NCI-H2227 (cell line): ENCODE data around the gene CLEC6A.
"Not testable (repeated sequence)": the region's sequence is repeated elsewhere in the genome, so short reads cannot be mapped to it uniquely, and the experiment has no call there.

ENCODE experiments used
- DNase-seq: peaks from one replicate; lab custom pipeline; 2025; ENCODE audit not compliant: unreplicated experiment; lab: John Stamatoyannopoulos, UW

Gene CLEC6A

DNA sequence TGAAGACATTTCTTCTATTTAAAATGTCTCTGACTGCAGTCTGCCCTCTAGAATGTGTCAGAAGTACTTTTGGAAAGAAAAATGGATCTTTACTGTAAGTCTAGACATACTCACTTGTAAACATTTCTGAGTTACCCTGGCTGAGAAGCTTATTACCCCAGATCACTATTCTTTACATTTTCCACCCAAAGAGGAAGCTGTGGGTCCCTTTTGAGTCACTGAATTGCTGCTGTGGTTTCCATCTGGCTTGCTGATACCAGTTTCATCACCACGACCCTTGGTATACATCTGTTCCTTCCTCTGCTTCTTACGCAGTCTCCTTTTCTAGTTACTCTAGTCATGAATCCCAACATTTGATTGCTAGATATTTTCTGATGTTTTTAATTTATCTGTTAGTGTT is 37.3 kb downstream of the CLEC6A start:
- DNase-seq = no peak

DNA sequence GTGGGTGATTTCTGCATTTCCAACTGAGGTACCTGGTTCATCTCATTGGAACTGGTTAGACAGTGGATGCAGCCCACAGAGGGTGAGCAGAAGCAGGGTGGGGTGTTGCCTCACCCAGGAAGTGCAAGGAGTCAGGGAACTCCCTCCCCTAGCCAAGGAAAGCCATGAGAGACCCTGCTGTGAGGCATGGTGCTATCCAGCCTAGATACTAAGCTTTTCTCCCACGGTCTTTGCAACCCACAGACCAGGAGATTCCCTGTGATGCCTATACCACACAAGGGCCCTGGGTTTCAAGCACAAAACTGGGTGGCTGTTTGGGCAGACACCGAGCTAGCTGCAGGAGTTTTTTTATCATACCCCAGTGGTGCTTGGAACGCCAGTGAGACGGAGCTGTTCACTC is 39.9 kb downstream of the CLEC6A start:
- not testable (repeated sequence) for DNase-seq

DNA sequence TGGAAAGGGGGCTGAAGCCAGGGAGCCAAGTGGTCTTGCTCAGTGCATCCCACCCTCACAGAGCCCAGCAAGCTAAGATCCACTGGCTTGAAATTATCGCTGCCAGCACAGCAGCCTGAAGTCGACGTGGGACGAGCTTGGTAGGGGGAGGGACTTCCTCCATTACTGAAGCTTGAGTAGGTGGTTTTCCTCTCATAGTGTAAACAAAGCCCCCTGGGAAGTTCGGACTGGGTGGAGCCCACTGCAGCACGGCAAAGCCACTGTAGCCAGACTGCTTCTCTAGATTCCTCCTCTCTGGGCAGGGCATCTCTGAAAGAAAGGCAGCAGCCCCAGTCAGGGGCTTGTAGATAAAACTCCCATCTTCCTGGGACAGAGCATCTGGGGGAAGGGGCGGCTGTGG is 40.3 kb downstream of the CLEC6A start:
- not testable (repeated sequence) for DNase-seq

DNA sequence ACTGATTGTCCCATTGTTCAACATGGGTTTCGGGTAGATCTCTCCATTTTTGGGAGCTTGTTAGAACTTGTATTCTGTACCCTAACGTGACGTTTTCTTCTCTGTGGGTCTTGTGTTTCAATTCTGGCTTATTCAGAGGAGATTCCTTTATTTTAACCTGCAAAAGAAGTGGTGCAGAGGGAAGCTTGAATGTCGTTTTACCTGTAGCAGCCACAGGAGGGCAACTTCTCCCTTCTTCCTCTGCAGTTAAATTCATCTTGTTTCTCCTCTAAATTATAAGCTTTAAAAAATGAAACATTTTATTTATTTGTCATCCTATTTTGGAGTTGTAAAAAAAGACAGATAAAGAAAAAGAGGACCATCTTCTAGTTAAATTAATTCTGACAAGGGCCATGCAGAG is 43.9 kb downstream of the CLEC6A start:
- no peak for DNase-seq

DNA sequence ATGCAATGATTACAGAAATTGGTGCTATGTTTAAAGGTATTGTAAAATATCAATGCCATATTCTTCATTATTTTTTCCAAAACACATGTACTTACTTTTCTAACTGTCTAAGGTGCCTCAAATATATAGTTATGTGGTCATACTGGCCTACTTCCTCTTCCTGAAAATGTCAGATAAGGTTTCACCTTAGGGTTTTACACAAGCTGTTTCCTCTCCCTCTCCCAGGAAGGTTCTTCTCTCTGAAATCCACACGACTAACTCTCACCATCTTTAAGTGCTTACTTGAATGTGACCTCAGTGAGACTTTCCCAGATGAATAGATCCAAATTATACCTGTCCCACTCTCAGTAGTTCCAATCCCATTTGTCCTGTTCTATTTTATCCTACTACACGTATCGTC is 46.0 kb downstream of the CLEC6A start:
- DNase-seq = no peak

DNA sequence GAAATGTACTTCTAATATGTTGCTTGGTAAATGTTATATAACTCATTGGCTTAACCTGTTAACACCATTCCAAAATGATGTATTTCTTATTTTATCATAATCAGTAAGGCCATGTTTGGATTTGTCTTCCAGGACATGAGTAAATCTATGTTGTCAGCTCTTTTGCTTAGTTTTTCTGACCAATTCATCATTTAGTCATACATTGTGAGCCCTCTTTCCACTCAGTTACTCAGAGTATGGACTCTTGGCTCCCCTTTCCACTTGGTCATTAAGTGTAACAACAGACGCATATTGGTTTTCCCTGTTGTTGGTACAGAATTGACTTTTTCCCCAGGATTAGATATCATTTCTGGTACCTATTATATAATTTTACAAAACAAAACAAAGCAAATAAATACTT is 48.6 kb downstream of the CLEC6A start:
- no peak for DNase-seq

DNA sequence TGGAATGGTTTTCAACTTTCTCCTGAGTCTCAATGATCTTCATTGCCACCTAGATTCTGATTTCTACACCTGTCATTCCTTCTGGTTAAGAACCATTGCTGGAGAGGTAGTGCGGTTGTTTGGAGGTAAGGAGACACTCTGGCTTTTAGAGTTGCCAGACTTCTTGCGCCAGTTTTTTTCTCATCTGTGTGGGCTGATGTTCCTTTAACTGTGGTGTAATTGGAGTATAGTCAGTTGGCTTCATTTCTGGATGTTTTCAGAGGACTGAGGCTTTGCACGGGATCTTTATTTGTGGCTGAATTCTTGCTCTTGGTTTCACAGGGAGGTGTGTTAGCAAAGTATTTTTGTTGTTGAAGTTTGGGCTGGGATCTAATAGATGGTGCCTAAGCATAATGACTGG is 51.8 kb downstream of the CLEC6A start:
- DNase-seq = no peak

DNA sequence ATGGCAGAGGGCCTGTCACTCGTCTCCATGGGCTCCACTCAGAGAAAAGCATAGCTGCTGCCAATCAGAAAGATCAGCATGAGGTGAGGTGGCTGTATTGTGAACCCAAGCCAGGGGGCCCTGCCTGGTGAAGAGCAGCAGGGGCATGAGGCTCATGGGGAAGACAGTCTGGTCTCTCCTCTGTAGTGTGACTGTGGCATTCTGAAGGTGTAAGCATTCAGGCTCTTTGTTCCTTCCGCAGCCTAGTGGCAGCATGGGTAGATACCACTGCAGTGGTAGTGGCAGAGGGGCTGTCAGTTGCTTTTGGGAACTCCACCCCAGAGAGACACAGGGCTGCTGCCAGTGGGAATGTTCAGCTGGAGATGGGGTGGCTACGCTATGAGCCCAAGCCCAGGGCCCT is 52.5 kb downstream of the CLEC6A start:
- no peak for DNase-seq

DNA sequence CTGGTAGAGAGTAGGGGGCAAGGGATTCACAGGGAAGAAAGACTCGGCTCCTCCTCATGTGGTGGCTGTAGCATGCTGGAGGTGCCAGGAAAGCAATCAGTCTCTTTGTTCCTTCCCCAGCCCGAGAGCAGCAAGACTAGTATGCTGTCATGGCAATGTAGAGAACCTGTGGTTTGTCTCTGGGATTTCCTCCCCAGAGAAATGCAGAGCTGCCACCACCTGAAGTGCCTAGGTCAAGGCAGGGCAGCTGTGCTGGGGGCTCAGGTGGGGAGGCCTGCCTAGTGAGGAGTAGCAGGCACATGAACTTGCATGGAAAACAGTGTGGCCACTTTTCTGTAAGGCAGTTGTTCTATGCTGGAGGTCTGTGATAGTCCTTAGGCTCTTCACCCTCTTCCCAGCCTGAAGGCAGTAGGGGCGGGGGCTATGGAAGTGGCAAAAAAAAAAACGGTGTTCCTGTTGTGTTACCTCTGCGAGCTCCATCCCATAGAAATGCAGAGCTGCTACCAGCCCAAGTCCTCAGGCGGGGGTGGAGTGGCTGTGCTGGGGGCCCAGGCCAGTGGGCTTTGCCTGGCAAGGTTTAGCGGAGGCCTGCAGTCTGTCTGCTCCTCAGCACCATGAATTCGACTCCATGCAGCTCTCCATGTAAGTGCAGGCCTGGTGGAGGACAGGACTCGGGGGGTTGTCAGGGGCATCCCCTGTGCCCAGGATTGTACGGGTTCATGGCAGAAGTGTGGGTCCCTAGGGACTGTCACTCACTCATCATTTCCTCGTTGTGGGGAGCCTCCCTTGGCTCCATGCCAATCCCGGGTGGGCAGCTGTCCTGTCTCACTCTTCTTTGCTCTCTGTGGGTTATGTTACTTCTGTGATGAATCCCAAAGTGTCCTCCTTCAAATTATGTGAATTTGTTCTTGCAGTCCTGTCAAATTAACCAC is 53.4 kb downstream of the CLEC6A start:
- DNase-seq = no peak

DNA sequence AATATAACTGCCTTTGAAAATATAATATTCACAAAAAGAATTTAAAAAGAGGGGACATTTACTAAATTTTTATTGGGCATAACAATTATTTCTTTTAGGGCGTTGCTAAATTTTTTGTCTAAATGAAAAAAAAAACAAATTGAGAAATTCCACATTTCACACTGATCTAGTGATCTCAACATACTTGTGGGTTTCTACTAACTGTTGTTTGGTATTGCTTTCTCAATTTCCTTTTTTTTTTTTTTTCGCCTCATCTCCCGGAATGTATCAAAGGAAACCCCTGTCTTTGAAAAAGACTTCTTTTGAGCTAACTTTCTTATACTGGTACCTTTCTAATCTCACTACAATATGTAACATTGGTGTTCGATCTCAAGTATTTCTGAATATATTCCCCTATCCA is 57.5 kb downstream of the CLEC6A start, which contains the start of gene CLEC4D:
TSS of gene CLEC4D (plus strand) at position 248 of the 400 bp plus-strand sequence. CDS start 230 bp downstream, outside the sequence.
- no peak for DNase-seq

DNA sequence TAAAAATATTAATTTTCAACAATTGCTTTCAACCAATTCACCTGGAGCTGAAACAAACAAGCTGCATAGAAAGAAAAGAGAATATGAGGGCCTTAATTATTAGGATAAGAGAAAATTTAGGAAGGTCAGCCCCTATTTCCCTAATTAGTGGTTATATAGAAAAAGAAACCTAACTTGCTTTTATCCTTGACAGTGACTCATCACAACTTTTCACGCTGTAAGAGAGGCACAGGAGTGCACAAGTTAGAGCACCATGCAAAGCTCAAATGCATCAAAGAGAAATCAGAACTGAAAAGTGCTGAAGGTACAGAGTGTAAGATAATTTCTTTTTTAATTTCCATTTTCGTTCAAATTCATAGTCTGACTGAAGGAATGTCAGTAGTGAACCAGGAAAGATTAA is 62.2 kb downstream of the CLEC6A start:
- DNase-seq = no peak

DNA sequence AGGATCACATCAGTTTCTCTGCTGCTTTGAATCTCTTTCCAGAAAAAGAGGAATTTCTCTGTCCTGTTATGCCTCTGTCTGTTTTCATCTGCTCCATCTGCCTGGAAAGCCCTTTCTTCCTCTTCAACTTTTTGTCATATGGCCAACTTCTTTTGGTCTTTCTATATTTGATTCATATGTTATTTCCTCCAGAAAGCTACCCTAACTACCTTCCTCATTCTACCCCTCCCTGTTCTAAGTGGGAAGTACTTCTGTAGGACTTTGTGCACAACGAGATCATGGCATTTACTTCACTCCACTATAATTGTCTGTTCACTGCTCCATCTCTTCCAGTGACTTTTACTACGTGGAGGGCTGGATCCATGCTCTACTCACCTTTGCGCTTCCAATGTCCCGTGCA is 63.4 kb downstream of the CLEC6A start:
- no peak for DNase-seq

DNA sequence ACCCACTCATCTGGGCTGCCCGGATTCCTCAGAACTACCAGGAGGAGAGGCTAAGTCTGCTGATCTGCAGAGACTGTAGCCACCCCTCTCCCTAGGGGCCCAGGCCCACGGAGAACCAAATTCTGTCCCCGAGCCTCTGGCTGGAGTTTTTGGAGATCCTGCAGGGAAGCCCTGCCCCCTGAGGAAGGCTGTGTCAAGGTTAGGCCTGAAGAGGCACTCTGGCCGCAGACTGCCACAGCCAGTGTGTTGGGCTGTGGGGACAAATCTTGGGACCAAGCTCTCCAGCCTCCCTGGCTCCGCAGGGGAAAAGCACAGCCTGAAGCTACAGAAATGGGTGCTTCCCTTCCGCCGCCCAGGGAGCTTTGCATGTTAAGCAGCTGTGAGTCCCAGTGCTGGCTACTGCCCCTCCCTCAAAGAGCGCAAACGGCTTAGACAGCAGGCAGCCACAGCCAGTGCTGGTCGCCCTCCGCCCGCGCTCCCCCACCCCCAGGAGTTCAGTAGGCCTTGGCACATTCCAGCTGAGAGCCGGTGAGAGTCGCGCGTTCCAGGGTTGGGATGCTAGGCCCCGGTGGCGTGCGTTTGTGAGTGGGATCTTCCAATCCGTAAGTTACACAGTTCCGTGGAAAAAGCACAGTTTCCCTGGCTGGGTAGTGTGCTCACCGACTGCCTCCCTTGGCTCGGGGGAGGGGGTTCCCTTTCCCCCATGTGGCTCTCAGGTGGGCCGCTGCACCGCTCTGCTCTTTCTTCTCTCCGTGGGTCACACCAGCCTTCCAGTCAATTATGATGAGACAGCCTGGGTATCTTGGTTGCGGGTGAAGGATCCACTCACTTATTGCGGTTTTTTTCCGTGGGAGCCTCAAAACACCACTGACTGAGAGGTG is 71.7 kb downstream of the CLEC6A start:
- no peak for DNase-seq
